Measurements from ENCODE around the gene N4BP3. TPM values are rescaled to one million over a fixed set of nuclear protein-coding genes. Genes with fewer than 3 reads are reported as not detected.

N4BP3 gene
- total and polyA plus RNA-seq, 5 donors from 2014 or later: 0.07 to 2.5 (median 0.35) TPM

DNA sequence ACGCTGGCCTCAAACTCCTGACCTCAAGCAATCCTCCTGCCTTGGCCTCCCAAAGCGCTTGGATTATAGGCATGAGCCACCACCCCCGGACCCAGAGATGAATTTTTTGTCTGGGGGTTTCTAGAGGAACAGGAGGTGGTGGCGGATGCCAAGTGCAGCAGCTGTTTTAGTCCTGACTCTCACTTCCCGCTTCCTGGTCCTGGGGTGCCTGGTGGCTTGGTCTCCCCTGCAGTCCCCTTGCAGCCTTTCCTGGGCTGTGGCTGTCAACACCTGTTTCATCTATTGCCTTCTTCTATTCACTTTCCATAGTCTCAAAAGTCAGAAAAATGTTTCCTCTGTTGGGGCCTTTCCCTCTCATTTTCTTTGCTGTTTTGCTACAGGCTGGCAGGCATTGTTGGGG is 46.8 kb downstream of the N4BP3 start:
- H3K4me3 Mint-ChIP-seq: no peak overlapping the region
- no peak for DNase-seq

DNA sequence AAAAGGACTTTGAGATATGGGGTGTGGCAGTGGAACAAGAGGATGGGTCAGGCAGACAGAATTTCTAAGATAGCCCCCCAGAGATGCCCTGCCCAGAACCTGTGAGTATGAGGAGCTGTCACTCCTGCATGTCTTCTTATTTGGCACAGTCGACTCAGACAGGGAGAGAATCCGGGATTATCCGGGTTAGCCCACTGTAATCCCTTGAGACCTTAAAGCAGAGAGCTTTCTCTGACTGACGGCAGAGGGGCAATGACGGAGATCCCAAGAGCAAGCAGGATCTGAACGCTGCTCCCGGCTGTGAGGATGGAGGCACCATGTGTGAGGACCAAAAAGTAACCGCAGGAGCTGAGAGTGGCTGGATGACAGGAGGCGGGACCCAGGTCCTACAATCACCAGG is 49.1 kb downstream of the N4BP3 start:
- DNase-seq: no peak
- H3K9me3 ChIP-seq (ENCODE audit: control insufficient read depth in 2 of 2, low read length in 2 of 2): no peaks in the 10 kb centered on the region
- no peak overlapping the region for H3K4me3 Mint-ChIP-seq
- no peak overlapping the region for H3K27ac ChIP-seq (ENCODE audit: insufficient read depth, low read length, poor library complexity, severe bottlenecking)
- H3K4me1 ChIP-seq (ENCODE audit: control insufficient read depth, insufficient read depth, low read length, poor library complexity, severe bottlenecking): peaks cover 7% of the 10 kb centered on the region
- H3K36me3 Mint-ChIP-seq: no peaks in the 10 kb centered on the region
- H3K9me3 Mint-ChIP-seq: no peaks in the 10 kb centered on the region
- no peaks in the 10 kb centered on the region for H3K36me3 ChIP-seq (ENCODE audit: control insufficient read depth, insufficient read depth, low read length)
- ATAC-seq (ENCODE audit: low read depth in 2 of 2): no peak
- no peak overlapping the region for H3K27ac Mint-ChIP-seq
- H3K4me1 Mint-ChIP-seq: peaks cover 0 to 10% (median 2%) of the 10 kb centered on the region in 4 donors
- H3K27me3 Mint-ChIP-seq: peaks cover 35% of the 10 kb centered on the region
- H3K4me3 ChIP-seq (ENCODE audit: low read depth, low read length): no peak overlapping the region
- H3K27me3 ChIP-seq (ENCODE audit: control insufficient read depth, insufficient read depth, low read length): no peaks in the 10 kb centered on the region

More for the DNA sequence above, 46.8 kb downstream of the N4BP3 start:
- peaks cover 7% of the 10 kb centered on the region for H3K4me1 ChIP-seq (ENCODE audit: control insufficient read depth, insufficient read depth, low read length, poor library complexity, severe bottlenecking)
- H3K36me3 ChIP-seq (ENCODE audit: control insufficient read depth, insufficient read depth, low read length): no peaks in the 10 kb centered on the region
- H3K36me3 Mint-ChIP-seq: no peaks in the 10 kb centered on the region
- peaks cover 29% of the 10 kb centered on the region for H3K27me3 Mint-ChIP-seq
- H3K9me3 Mint-ChIP-seq: no peaks in the 10 kb centered on the region
- no peaks in the 10 kb centered on the region for H3K27me3 ChIP-seq (ENCODE audit: control insufficient read depth, insufficient read depth, low read length)
- no peak for ATAC-seq (ENCODE audit: low read depth in 2 of 2)
- H3K27ac ChIP-seq (ENCODE audit: insufficient read depth, low read length, poor library complexity, severe bottlenecking): no peak overlapping the region
- H3K4me3 ChIP-seq (ENCODE audit: low read depth, low read length): no peak overlapping the region
- peak overlapping the region in 1 of 3 donors; percentile 51 for H3K27ac Mint-ChIP-seq
- H3K9me3 ChIP-seq (ENCODE audit: control insufficient read depth in 2 of 2, low read length in 2 of 2): no peaks in the 10 kb centered on the region
- peaks cover 0 to 10% (median 2%) of the 10 kb centered on the region in 4 donors for H3K4me1 Mint-ChIP-seq

DNA sequence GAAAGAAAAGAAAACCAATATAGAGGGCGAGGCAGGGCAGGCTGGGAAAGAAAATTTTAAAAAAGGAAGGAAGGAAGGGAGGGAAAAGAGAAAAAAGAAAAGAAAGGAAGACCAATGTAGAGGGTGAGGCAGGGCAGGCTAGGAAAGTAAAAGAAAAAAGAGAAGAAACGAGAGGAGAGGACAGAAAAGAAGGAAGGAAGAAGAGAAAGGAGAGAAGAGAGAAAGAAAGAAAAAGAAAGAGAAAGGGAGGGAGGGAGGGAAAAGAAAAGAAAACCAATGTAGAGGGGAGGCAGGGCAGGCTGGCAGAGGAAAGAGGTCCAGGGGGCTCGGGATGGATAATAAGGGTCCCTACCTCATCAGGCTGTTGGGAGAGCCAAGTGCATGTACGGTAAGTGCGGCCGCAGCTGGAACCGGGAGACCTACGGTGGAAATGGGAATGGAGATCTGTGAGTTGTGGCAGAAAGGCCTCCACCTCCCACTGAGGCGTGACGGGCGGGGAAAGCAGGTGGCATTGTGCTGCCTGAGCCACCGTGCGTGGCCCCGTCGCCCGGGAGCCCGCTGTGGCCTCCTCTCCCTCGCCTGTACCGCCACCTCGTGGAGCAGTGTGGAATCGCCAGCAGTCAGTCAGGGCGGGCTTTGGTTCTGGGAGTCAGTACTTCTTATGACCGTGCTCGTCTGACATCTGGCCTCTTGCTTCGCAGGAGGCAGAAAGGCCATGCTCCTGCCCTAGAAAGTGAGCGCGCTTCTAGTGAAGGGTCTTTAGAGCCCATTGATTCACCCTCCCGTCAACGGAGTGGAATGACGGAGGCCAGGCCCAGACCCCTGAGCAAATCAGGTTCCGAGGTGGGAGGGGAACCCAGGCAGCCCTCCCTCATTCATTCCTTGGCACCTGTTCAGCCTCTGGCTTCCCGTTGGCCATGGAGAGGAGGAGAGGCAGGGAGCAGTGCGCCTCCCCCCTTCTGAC is 50.7 kb downstream of the N4BP3 start:
- Mint-ChIP-seq H3K4me3 (peak overlapping the region in 2 of 4 donors; percentile 38 to 69), H3K27me3 (peaks cover 45% of the 10 kb centered on the region), H3K36me3 (no peaks in the 10 kb centered on the region), H3K4me1 (peaks cover 0 to 10% (median 2%) of the 10 kb centered on the region in 4 donors), H3K9me3 (no peaks in the 10 kb centered on the region), H3K27ac (peak overlapping the region in 1 of 3 donors; percentile 83)
- DNase-seq (peak; percentile 81 to 89 (median 87)), ATAC-seq (ENCODE audit: low read depth in 2 of 2) (peak; percentile 98 to 100)
- Histone ChIP-seq H3K9me3 (ENCODE audit: control insufficient read depth in 2 of 2, low read length in 2 of 2) (no peaks in the 10 kb centered on the region), H3K36me3 (ENCODE audit: control insufficient read depth, insufficient read depth, low read length) (no peaks in the 10 kb centered on the region), H3K4me3 (ENCODE audit: low read depth, low read length) (no peak overlapping the region), H3K27ac (ENCODE audit: insufficient read depth, low read length, poor library complexity, severe bottlenecking) (no peak overlapping the region), H3K27me3 (ENCODE audit: control insufficient read depth, insufficient read depth, low read length) (no peaks in the 10 kb centered on the region), H3K4me1 (ENCODE audit: control insufficient read depth, insufficient read depth, low read length, poor library complexity, severe bottlenecking) (peaks cover 7% of the 10 kb centered on the region)

DNA sequence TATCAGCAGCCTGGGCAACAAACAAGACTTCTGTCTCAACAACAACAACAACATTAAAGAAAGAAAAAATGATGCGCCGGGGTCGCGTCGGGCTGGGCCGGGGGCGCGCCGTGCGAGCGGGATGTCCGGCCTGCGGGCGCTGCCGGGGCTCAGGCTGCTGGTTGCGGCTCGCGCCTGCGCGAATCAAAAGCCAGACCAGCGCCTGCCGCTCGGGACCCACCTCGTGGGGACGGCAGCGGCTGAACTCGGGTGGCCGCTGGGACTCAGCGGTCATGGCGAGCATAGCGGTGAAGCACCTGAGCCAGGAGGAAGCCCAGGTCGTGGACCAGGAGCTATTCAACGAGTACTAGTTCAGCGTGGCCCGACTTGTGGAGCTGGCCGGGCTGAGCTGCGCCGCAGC is 52.2 kb downstream of the N4BP3 start:
- Histone ChIP-seq H3K27ac (ENCODE audit: insufficient read depth, low read length, poor library complexity, severe bottlenecking) (no peak overlapping the region), H3K27me3 (ENCODE audit: control insufficient read depth, insufficient read depth, low read length) (no peaks in the 10 kb centered on the region), H3K9me3 (ENCODE audit: control insufficient read depth in 2 of 2, low read length in 2 of 2) (no peaks in the 10 kb centered on the region), H3K4me1 (ENCODE audit: control insufficient read depth, insufficient read depth, low read length, poor library complexity, severe bottlenecking) (peaks cover 7% of the 10 kb centered on the region), H3K4me3 (ENCODE audit: low read depth, low read length) (no peak overlapping the region), H3K36me3 (ENCODE audit: control insufficient read depth, insufficient read depth, low read length) (no peaks in the 10 kb centered on the region)
- Mint-ChIP-seq H3K27me3 (peaks cover 54% of the 10 kb centered on the region), H3K9me3 (no peaks in the 10 kb centered on the region), H3K4me3 (no peak overlapping the region), H3K4me1 (peaks cover 0 to 10% (median 2%) of the 10 kb centered on the region in 4 donors), H3K36me3 (no peaks in the 10 kb centered on the region), H3K27ac (no peak overlapping the region)
- ATAC-seq (ENCODE audit: low read depth in 2 of 2): no peak
- no peak for DNase-seq

DNA sequence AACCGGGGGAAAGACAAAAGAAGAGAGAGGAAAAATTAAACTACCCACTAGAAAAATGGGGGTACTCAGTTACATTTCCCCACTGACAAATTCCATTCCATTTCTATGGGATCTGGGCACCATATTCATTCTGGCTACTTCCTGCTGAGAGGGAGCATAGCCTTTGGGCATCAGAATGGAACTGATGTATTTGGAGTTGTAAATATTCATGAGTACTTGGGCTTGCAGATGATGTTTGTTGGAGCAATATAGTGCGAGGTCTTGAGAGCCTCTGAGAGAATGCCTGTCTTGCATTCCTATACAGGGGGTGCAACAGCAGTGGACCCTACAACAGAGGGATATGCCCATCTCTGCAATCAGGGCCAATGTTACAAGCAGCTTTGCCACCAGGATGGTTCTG is 57.1 kb downstream of the N4BP3 start:
- no peaks in the 10 kb centered on the region for H3K9me3 ChIP-seq (ENCODE audit: control insufficient read depth in 2 of 2, low read length in 2 of 2)
- Mint-ChIP-seq H3K4me1 (no peaks in the 10 kb centered on the region), H3K9me3 (no peaks in the 10 kb centered on the region), H3K27ac (no peak overlapping the region), H3K36me3 (no peaks in the 10 kb centered on the region), H3K27me3 (peaks cover 25% of the 10 kb centered on the region), H3K4me3 (no peak overlapping the region)
- no peak for ATAC-seq (ENCODE audit: low read depth in 2 of 2)
- no peak overlapping the region for H3K27ac ChIP-seq (ENCODE audit: insufficient read depth, low read length, poor library complexity, severe bottlenecking)
- no peaks in the 10 kb centered on the region for H3K4me1 ChIP-seq (ENCODE audit: control insufficient read depth, insufficient read depth, low read length, poor library complexity, severe bottlenecking)
- no peak for DNase-seq
- H3K27me3 ChIP-seq (ENCODE audit: control insufficient read depth, insufficient read depth, low read length): no peaks in the 10 kb centered on the region
- H3K36me3 ChIP-seq (ENCODE audit: control insufficient read depth, insufficient read depth, low read length): no peaks in the 10 kb centered on the region
- no peak overlapping the region for H3K4me3 ChIP-seq (ENCODE audit: low read depth, low read length)

DNA sequence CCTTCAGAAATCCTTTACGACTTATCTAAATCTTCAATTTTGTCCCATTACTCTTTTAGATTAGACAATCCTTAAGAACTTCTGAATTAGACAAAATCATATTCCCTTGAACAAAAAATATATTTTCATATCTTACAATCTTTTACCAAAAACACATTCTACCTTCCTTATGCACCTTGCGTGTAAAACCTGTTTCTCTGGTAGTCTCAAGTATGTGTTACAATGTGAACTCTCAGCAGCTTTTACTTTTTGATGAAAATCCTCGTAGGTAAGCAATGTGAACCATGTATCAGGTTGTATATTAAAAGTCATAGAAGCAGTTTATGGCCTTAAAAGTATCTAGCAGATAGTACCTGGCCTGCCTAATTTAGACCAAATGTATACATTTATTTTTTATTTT is 61.1 kb downstream of the N4BP3 start:
- no peak overlapping the region for H3K27ac Mint-ChIP-seq
- Histone ChIP-seq H3K27me3 (ENCODE audit: control insufficient read depth, insufficient read depth, low read length) (no peaks in the 10 kb centered on the region), H3K9me3 (ENCODE audit: control insufficient read depth in 2 of 2, low read length in 2 of 2) (no peaks in the 10 kb centered on the region), H3K36me3 (ENCODE audit: control insufficient read depth, insufficient read depth, low read length) (no peaks in the 10 kb centered on the region), H3K4me3 (ENCODE audit: low read depth, low read length) (no peak overlapping the region), H3K27ac (ENCODE audit: insufficient read depth, low read length, poor library complexity, severe bottlenecking) (no peak overlapping the region), H3K4me1 (ENCODE audit: control insufficient read depth, insufficient read depth, low read length, poor library complexity, severe bottlenecking) (no peaks in the 10 kb centered on the region)
- H3K9me3 Mint-ChIP-seq: peaks cover 0 to 4% (median 0%) of the 10 kb centered on the region in 7 donors
- peaks cover 5% of the 10 kb centered on the region for H3K27me3 Mint-ChIP-seq
- DNase-seq: no peak
- no peak overlapping the region for H3K4me3 Mint-ChIP-seq
- no peak for ATAC-seq (ENCODE audit: low read depth in 2 of 2)
- H3K36me3 Mint-ChIP-seq: no peaks in the 10 kb centered on the region
- H3K4me1 Mint-ChIP-seq: no peaks in the 10 kb centered on the region
